Activated naive CD4-positive, alpha-beta T cell treated with anti-CD3 and anti-CD28 coated beads, Interleukin-2, amount 50 U/mL, for 72 hours (primary cell): Measurements from ENCODE around the gene LGALS8. TPM values are rescaled to one million over a fixed set of nuclear protein-coding genes. Genes with fewer than 3 reads are reported as not detected.
"Not testable (repeated sequence)": the region's sequence is repeated elsewhere in the genome, so short reads cannot be mapped to it uniquely, and the experiment has no call there.

Experiments used
- ATAC-seq, 2 donors: fragments of 150-1000 bp; cut with Tn5 transposase; 2 replicates each; pipeline ENCODE4 v1.10.0; 2021; ENCODE audit warnings: mild to moderate bottlenecking in 2 of 2, moderate library complexity in 2 of 2
- DNase-seq, 2 donors: peaks; one replicate each; pipeline ENCODE4 v3.0.0; 2021 to 2022; ENCODE audit warnings: low spot score in 2 of 2
- H3K27ac Mint-ChIP-seq, 2 donors: one replicate each; pipeline ENCODE4 v1.8.0; 2022; ENCODE audit warnings: mild to moderate bottlenecking in 2 of 2, mixed read lengths in 2 of 2
- H3K36me3 Mint-ChIP-seq, 2 donors: one replicate each; pipeline ENCODE4 v1.8.0; 2022; ENCODE audit warnings: mixed read lengths in 2 of 2
- H3K9me3 Mint-ChIP-seq, 2 donors: one replicate each; pipeline ENCODE4 v1.8.0; 2022; ENCODE audit warnings: mixed read lengths in 2 of 2
- total RNA-seq, 2 donors: library from RNA; stranded (reverse); gene quantifications; one replicate each; pipeline ENCODE4 v1.2.3, GENCODE V29; 2022

Gene LGALS8
- total RNA-seq, 2 donors from 2014 or later: 132 to 156 TPM

DNA sequence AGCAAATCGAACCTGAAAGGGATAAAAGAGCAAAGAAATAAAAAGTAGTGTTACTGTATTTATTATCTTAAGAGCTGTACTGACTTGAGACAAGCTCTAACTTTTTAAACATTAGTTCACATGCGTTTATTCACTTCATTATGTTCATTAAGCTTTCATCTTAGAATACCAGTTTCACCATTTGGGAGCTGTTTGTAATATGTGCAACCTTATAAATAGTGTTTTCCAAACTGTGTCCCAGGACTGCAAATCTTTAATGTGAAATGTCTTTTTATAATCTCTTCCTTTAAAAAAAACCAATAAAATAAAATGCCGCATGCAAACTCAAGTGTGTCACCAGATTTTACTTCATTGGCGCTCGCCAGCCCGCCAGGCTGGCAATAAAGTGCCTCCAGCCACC lies 28.3 kb downstream of the LGALS8 start:
- H3K27ac Mint-ChIP-seq: peak overlapping the region; percentile 12 to 22
- no peaks in the 10 kb centered on the region for H3K9me3 Mint-ChIP-seq
- H3K36me3 Mint-ChIP-seq: peaks cover 28 to 47% of the 10 kb centered on the region in 2 donors
- ATAC-seq (no peak), DNase-seq (no peak)

DNA sequence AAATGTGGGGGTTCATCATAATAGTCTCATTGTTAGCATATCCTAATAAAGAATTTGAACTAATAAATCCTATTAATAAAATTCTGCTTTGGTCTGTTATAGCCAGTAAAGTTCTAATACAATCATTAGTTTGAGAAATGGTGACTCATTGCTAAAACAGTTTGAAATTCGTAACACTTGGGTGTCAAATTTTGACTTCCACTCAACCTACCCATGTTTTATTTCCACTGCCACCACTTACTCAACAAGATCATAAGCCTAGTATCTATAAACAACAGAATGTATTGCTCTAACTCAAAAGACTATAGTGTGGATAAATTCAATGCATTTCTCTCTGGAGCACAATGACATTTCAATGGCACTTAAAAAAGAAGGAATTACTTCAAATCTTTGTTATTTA lies 29.1 kb downstream of the LGALS8 start:
- ATAC-seq (no peak), DNase-seq (no peak)
- Mint-ChIP-seq H3K27ac (no peak overlapping the region), H3K9me3 (no peaks in the 10 kb centered on the region), H3K36me3 (peaks cover 20 to 42% of the 10 kb centered on the region in 2 donors)

DNA sequence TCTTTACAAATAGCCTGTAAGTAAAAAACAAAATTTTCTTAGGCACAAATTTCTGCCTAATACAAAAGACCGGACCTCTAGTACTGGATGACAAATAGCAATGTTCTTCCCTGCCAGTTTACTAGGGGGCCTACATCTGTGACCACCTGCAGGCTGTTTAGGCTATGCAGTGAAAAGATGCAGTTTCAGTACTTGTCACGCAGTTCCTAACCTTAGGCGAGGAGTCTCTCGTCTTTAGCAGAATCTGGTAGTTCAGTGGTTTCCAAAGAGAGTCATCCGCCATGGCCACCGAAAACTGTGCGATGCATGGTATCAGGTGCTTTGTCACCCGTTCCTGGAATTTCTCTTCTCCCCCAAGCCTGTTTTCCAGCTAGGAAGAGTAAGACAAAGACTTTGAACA lies 29.6 kb downstream of the LGALS8 start:
- no peak for ATAC-seq
- DNase-seq: no peak
- peak overlapping the region in 1 of 2 donors; percentile 72 for H3K27ac Mint-ChIP-seq
- no peaks in the 10 kb centered on the region for H3K9me3 Mint-ChIP-seq
- peaks cover 20 to 42% of the 10 kb centered on the region in 2 donors for H3K36me3 Mint-ChIP-seq

DNA sequence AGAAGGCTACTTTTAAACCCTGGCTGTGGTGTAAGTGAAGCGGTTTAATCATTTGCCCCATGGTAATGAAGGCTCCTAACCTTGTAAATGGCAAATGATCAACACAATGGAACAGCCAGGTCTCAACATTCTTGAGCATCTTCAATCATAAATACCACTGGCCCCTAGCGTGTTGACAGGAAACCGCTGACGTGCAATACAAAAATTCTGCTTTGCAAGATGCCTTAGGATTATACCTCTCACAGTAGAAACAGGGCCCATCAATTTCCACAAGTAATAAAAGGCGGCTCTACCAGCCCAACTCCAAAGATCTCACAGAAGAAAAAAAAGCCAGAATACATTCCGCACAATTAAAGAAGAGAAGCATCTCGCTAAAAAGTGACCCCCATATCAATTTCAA lies 32.8 kb downstream of the LGALS8 start:
- DNase-seq (no peak), ATAC-seq (no peak)
- Mint-ChIP-seq H3K9me3 (no peaks in the 10 kb centered on the region), H3K27ac (peak overlapping the region in 1 of 2 donors; percentile 59), H3K36me3 (peaks cover 11 to 22% of the 10 kb centered on the region in 2 donors)

DNA sequence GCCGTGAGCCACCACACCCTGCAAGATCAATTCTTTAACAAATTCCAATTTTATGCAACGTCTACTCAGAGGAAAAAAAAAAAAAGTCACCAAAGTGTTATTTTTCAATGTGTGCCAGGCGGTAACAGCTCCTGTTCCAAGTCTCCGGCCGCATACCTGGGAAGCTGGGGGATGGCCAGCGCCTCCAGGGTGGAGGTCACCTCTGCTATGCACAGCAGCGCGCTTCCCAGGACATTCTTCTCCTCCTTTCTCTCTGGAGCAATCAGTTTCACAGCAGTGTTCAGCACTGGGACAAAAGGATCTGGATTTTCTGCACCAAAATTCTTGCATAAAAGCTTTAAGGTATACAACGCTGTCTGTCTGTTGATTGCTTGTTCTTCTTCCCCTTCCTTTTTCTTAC lies 34.3 kb downstream of the LGALS8 start:
- H3K36me3 Mint-ChIP-seq: peaks cover 11 to 20% of the 10 kb centered on the region in 2 donors
- DNase-seq (no peak), ATAC-seq (no peak)
- H3K9me3 Mint-ChIP-seq: no peaks in the 10 kb centered on the region
- H3K27ac Mint-ChIP-seq: no peak overlapping the region

DNA sequence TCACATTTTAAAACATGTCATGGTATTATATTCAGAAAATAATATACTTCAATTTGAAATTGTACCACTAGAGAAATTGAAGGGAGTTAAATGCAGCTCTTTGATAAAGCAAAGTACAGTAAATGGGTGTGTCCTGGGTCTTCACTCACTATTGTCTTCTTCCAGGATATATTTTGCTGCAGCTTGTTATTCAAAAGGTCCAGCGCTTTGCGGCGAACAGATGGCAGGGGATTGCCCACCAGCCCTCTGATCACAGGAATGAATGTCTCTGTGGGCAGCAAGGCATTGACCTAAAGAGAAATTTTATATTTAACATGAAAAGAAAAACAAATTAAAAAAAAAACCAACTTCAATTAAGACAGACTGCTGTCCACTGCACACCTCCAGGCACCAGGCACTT lies 35.1 kb downstream of the LGALS8 start:
- H3K36me3 Mint-ChIP-seq: peaks cover 11 to 20% of the 10 kb centered on the region in 2 donors
- no peak for DNase-seq
- peak overlapping the region in 1 of 2 donors; percentile 63 for H3K27ac Mint-ChIP-seq
- no peaks in the 10 kb centered on the region for H3K9me3 Mint-ChIP-seq
- ATAC-seq: no peak

DNA sequence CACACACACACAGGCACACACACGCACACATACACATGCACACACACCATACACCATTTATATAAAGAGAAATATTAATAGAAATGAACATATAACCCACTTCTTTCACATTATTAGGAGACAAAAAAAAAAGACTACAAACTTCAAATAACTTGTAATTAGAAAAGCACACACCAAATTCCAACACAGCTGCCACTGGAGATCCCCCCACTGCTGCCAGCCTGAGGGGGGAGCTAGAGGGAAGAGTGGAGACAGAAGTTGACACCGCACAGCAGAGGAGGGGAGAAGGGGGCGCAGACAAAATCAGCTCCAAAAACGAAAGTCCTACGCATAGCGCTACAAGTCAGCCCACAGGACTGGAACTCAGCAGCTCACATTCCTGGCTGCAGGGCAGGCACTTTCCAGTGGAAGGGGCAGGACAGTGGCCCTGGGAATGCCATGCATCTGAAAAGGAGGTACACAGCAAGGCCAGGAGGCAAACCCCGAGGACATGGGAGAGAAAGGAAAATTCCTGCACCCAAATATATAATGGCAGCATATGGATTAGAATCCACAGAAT lies 36.5 kb downstream of the LGALS8 start:
- DNase-seq (no peak), ATAC-seq (no peak)
- Mint-ChIP-seq H3K9me3 (no peaks in the 10 kb centered on the region), H3K36me3 (peaks cover 18 to 23% of the 10 kb centered on the region in 2 donors), H3K27ac (peak overlapping the region in 1 of 2 donors; percentile 93)

DNA sequence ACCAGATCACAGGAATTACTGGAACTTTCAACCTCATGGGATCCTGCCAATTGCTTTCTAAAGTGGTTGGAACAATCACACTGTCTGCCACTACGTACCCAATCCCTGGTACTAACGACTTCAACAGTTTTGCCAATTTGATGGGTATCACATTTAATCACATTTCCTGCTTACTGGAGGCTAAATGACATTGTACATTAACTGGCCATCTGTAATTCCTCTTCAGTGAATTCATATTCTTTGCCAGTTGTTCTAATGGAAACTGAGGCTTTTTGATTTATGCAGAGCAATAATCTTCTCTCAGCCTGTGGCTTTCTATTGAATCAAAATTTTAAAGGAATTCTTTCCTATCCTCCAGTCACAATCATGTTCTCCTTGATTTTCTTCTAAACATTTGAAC lies 38.2 kb downstream of the LGALS8 start:
- Mint-ChIP-seq H3K27ac (peak overlapping the region; percentile 45), H3K36me3 (peaks cover 7 to 26% of the 10 kb centered on the region in 2 donors), H3K9me3 (no peaks in the 10 kb centered on the region)
- DNase-seq (no peak), ATAC-seq (no peak)

DNA sequence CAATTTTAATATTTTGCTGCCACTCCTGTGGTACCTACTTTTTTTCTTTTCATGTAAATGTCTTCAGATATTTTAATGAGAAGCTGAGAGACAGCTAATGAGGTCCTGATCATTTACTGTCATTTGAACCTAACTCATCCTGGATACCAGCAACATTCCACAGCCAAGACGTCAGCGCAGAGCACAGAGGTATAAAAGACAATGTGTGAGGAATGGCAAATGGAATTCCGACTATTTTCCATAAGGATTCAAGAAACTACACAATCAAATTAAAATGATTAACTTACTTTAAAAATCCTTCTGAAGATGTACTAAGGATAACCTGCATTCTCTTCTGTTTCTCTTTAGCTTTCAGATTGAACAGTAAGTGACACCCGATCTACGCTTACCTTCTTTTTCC lies 41.7 kb downstream of the LGALS8 start:
- Mint-ChIP-seq H3K36me3 (peaks cover 4 to 20% of the 10 kb centered on the region in 2 donors), H3K27ac (peak overlapping the region in 1 of 2 donors; percentile 71), H3K9me3 (no peaks in the 10 kb centered on the region)
- DNase-seq: no peak
- no peak for ATAC-seq

DNA sequence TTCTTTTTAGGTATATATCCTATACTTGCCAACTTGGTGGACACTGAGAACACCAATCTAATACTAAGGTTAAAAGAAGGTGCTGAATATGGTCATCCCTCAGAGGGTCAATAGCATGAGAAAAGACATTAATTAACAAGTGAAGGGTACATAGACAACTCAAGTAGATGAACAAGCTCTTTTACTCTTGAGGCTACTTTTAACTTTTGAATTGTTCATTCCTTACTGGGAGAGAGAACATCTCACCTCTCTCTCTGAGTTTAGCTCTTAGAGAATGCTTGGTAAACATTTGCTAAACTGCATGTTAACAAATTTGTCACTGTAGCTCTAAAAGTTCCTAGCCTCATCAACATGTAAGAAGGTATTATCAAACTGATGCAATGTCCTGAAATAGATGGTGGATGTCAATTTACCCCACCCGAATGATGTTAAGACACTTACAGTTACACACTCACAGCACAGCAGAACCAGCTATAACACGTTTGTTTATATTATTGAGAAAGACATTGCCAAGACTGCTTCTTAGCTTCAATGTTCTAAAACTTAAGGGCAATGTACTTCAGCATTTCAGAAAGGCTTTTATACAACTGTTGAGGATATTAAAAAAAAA lies 44.6 kb downstream of the LGALS8 start:
- DNase-seq (no peak), ATAC-seq (no peak)
- Mint-ChIP-seq H3K36me3 (peaks cover 4 to 20% of the 10 kb centered on the region in 2 donors), H3K9me3 (no peaks in the 10 kb centered on the region), H3K27ac (no peak overlapping the region)

DNA sequence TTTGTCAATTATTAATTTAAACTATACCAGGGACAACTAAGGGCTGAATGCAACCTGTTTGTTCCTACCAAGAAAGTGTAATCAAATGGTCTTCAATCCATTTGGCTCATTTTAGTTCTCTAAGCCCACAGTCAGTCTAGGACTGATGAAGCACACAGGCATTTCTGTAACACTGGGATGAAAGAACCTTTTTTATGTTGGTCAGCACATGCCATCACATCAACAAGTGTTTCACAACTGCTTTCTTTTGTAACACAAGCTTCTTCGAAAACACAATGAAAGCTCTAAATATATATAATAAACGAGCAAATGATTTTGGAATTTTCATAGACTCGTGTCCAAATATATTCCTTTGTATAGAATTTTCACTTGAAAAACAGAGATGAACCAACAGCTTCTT lies 51.7 kb downstream of the LGALS8 start:
- ATAC-seq (no peak), DNase-seq (no peak)
- Mint-ChIP-seq H3K9me3 (no peaks in the 10 kb centered on the region), H3K27ac (no peak overlapping the region), H3K36me3 (peaks cover 6 to 21% of the 10 kb centered on the region in 2 donors)

DNA sequence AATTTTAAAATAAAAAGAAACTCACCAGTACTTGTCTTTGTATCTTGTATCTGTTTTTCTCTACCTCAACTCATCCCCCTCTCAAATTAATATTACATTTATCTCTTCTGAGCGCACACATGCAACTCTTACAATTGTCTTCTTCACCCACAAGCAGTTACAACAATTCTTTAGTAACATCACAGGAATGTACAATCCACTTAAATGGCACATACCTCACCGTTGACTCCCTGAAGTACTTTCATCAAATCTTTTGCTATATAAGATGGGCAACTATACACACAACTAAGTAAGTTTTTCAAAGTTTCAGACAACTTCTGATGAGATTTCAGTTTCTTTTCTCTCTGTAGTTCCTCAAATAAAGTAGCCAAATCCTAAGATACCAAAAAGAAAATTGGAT lies 52.2 kb downstream of the LGALS8 start:
- peaks cover 6 to 21% of the 10 kb centered on the region in 2 donors for H3K36me3 Mint-ChIP-seq
- ATAC-seq (no peak), DNase-seq (no peak)
- no peaks in the 10 kb centered on the region for H3K9me3 Mint-ChIP-seq
- no peak overlapping the region for H3K27ac Mint-ChIP-seq

DNA sequence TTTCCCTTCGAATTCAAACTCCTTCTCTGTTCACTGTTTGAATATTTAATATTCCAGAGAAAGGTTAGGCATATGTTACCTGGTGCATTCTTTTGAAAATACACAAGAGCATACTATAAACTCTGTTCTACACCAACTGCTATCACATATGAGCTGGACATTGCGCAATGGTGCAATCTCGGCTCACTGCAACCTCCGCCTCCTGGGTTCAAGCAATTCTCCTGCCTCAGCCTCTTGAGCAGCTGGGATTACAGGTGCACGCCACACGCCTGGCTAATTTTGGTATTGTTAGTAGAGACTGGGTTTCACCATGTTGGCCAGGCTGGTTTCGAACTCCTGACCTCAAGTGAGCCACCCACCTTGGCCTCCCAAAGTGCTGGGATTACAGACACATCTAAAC lies 53.3 kb downstream of the LGALS8 start:
- not testable (repeated sequence) for ATAC-seq, H3K9me3 Mint-ChIP-seq, H3K27ac Mint-ChIP-seq, DNase-seq
- peaks cover 6 to 21% of the 10 kb centered on the region in 2 donors for H3K36me3 Mint-ChIP-seq

DNA sequence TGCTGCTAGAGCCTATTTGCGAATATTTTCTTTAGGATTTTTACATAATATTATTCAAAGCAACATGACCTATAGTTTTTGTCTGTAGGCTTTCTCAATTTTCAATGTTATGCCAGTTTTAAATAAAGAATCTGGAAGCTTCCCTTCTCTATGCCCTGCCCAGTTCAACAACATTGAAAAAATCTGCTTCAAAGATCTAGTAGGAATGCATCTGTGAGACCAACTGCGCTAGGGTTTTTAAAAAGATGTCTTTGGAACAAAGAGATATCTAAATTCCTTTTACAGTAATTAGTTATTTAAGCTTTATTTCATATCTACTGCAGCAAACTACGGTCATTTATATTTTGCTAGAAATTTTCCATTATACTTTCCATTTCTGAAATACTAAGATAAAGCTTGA lies 54.9 kb downstream of the LGALS8 start:
- no peak for ATAC-seq
- no peak overlapping the region for H3K27ac Mint-ChIP-seq
- DNase-seq: no peak
- peaks cover 6 to 21% of the 10 kb centered on the region in 2 donors for H3K36me3 Mint-ChIP-seq
- H3K9me3 Mint-ChIP-seq: no peaks in the 10 kb centered on the region

DNA sequence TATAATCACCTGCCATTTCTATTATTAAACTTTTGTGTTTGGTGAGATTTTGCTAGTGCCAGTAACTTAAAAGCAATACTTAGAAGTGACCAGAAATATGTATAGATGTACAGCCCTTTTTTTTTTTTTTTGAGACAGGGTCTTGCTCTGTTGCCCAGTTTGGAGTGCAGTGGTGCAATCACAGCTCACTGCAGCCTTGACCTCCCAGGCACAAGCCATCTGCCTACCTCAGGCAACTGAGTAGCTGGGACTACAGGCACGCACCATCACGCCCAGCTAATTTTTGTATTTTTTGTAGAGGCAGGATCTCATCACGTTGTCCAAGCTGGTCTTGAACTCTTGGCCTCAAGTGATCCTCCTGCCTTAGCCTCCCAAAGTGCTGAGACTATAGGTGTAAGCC lies 56.6 kb downstream of the LGALS8 start:
- ATAC-seq, H3K9me3 Mint-ChIP-seq, DNase-seq: not testable (repeated sequence)
- Mint-ChIP-seq H3K36me3 (peaks cover 6 to 21% of the 10 kb centered on the region in 2 donors), H3K27ac (peak overlapping the region in 1 of 2 donors; percentile 55)

DNA sequence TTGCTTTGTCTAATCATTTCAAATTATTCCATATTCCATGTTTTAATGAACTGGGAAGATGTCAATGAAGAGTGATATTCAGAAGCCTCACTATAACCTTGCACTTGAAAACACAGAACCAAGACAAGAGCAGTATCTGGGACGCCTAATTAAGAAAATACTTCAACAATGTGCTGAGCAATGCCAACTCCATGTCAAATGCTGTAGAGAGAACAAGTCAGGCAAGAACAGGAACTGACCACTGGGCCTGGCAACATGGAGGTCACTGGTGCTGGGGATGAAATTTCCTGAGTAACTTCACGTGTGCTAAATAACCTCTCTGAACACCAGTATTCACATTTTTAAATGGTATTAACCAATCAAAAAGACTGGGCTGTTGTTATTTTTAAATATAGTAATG lies 57.7 kb downstream of the LGALS8 start:
- H3K36me3 Mint-ChIP-seq: peaks cover 6 to 20% of the 10 kb centered on the region in 2 donors
- no peak overlapping the region for H3K27ac Mint-ChIP-seq
- H3K9me3 Mint-ChIP-seq: no peaks in the 10 kb centered on the region
- DNase-seq (no peak), ATAC-seq (no peak)

DNA sequence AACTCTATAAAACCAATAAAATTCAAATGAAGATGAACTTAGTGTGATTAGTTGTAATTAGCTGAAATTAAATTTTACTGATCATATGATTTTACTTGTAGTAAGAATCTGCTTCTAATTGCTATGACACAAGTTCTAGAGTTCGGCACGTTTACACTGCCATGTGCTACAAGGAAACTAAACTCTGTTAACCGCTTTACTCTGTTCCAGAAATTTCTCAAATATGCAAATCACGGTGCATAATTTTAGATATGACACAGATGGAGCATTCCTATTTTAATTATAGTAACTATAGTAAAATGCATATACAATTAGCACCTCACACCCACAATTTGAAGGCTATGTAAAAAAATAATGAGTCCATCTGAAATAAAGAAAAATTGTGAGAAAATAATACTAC lies 65.7 kb downstream of the LGALS8 start:
- peaks cover 0 to 17% of the 10 kb centered on the region in 2 donors for H3K36me3 Mint-ChIP-seq
- DNase-seq: no peak
- no peaks in the 10 kb centered on the region for H3K9me3 Mint-ChIP-seq
- ATAC-seq: no peak
- H3K27ac Mint-ChIP-seq: no peak overlapping the region

DNA sequence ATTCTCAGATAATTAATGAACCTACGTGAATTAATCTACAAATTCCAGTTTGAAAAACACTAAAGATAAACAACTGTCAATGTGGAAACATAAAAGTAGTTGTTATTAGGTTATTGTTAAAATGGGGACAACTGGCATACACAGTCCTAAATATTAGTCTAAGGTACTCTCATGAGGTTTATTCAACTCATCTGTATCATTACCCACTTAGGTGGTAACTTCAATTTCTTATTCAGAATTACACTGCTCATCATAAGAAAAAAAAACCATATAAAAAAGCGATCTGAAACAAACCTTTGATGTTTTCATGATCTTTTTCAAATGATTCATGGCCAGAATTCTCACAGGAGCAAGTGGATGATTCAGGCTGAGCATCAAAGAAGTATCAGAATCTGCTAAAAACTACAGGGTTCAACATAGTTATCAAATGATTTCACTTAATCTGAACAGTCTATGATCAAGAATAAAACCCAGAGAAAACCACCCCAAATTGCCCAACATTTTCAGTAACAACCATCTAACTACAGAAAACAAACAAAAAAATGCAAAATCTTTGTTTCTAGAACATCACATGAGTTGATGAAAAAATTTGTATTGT lies 66.9 kb downstream of the LGALS8 start:
- Mint-ChIP-seq H3K36me3 (peaks cover 0 to 17% of the 10 kb centered on the region in 2 donors), H3K27ac (no peak overlapping the region), H3K9me3 (no peaks in the 10 kb centered on the region)
- DNase-seq (no peak), ATAC-seq (peak; percentile 50 to 93)
